8988T (cell line): ENCODE results near the gene NOP53.
"Not testable (repeated sequence)": the region's sequence is repeated elsewhere in the genome, so short reads cannot be mapped to it uniquely, and the experiment has no call there.

Experiments used
- DNase-seq: peaks from one replicate; pipeline ENCODE4 v3.0.0; 2011

Gene NOP53

GRCh38 chr19:47778049-47778953, 33.0 kb downstream of the NOP53 start, which contains the start of gene SELENOW:
SELENOW (plus strand) TSS chr19:47778703; CDS start chr19:47778786, 83 bp downstream.
- peak; percentile 78 for DNase-seq

- DNase-seq = no peak
These were observed 33.6 kb downstream of the NOP53 start for GRCh38 chr19:47778954-47779351.

GRCh38 chr19:47779524-47780214, 34.3 kb downstream of the NOP53 start:
- no peak for DNase-seq

- no peak for DNase-seq
These were observed 34.8 kb downstream of the NOP53 start for GRCh38 chr19:47780215-47780551.

GRCh38 chr19:47781590-47782262, 36.4 kb downstream of the NOP53 start:
- DNase-seq = no peak

- DNase-seq = no peak
These were observed 41.2 kb downstream of the NOP53 start for GRCh38 chr19:47786566-47786965.

- not testable (repeated sequence) for DNase-seq
These were observed 42.0 kb downstream of the NOP53 start for GRCh38 chr19:47787307-47787706.

- DNase-seq = not testable (repeated sequence)
These were observed 44.5 kb downstream of the NOP53 start for GRCh38 chr19:47789811-47790210.

- DNase-seq = peak; percentile 57
These were observed 45.1 kb downstream of the NOP53 start for GRCh38 chr19:47790398-47790814.

- no peak for DNase-seq
These were observed 47.3 kb downstream of the NOP53 start for GRCh38 chr19:47792616-47793015.

- no peak for DNase-seq
These were observed 49.2 kb downstream of the NOP53 start for GRCh38 chr19:47794526-47794925.

- no peak for DNase-seq
These were observed 51.4 kb downstream of the NOP53 start for GRCh38 chr19:47796785-47797184.

- DNase-seq = no peak
These were observed 52.9 kb downstream of the NOP53 start for GRCh38 chr19:47797996-47798903.

GRCh38 chr19:47798904-47799266, 53.5 kb downstream of the NOP53 start:
- no peak for DNase-seq

- no peak for DNase-seq
These were observed 55.9 kb downstream of the NOP53 start for GRCh38 chr19:47801270-47801669.

GRCh38 chr19:47802521-47803043, 57.2 kb downstream of the NOP53 start:
- DNase-seq = no peak

- not testable (repeated sequence) for DNase-seq
These were observed 57.8 kb downstream of the NOP53 start for GRCh38 chr19:47803148-47803547.

- not testable (repeated sequence) for DNase-seq
These were observed 58.3 kb downstream of the NOP53 start for GRCh38 chr19:47803671-47804070.

- DNase-seq = not testable (repeated sequence)
These were observed 59.1 kb downstream of the NOP53 start, which contains the start of gene TPRX1 for GRCh38 chr19:47804451-47804850. TPRX1 (minus strand) TSS chr19:47804551; CDS start chr19:47804539, 12 bp downstream.

GRCh38 chr19:47805313-47805712, 60.0 kb downstream of the NOP53 start:
- DNase-seq = no peak

- DNase-seq = no peak
These were observed 61.1 kb downstream of the NOP53 start for GRCh38 chr19:47806435-47806834.
